ENCODE results near the gene PSMD12. TPM values are rescaled to one million over a fixed set of nuclear protein-coding genes. Genes with fewer than 3 reads are reported as not detected.

The PSMD12 gene
- 36.4 and 39.1 TPM in 2 replicates for total RNA-seq
- long read RNA-seq, full-length matches to known transcripts, result 155 of 168 reads
- long read RNA-seq, partial matches to known transcripts, result 6 of 168 reads
- long read RNA-seq, other reads (novel, unspliced or antisense), result 7 of 168 reads

GRCh38 chr17:67366193-67367157 lies at the start of gene PSMD12:
Gene PSMD12 (minus strand): TSS chr17:67366577. CDS start chr17:67366519, 58 bp downstream.
- peak within 1 kb of the TSS; percentile 92 for H3K4me3 Mint-ChIP-seq (ENCODE audit: unreplicated experiment)
- H3K36me3 Mint-ChIP-seq (ENCODE audit: unreplicated experiment), result peaks cover 5% of the 10 kb centered on the region
- peaks cover 39% of the 10 kb centered on the region for H3K4me1 Mint-ChIP-seq (ENCODE audit: unreplicated experiment)
- peak; percentile 97 for DNase-seq (ENCODE audit: extremely low spot score, unreplicated experiment)
- TF ChIP-seq CTCF (IDR thresholded peaks at IDR 0.05), result no peak
- no peaks in the 10 kb centered on the region for H3K27me3 Mint-ChIP-seq (ENCODE audit: unreplicated experiment)
- no peaks in the 10 kb centered on the region for H3K9me3 Mint-ChIP-seq (ENCODE audit: unreplicated experiment)
- H3K27ac Mint-ChIP-seq (ENCODE audit: unreplicated experiment), result peak within 1 kb of the TSS; percentile 93

- no peaks in the 10 kb centered on the region for H3K4me1 Mint-ChIP-seq (ENCODE audit: unreplicated experiment)
- H3K9me3 Mint-ChIP-seq (ENCODE audit: unreplicated experiment), result peaks cover 7% of the 10 kb centered on the region
- no peaks in the 10 kb centered on the region for H3K27me3 Mint-ChIP-seq (ENCODE audit: unreplicated experiment)
- no peak for TF ChIP-seq CTCF (IDR thresholded peaks at IDR 0.05)
- no peaks in the 10 kb centered on the region for H3K36me3 Mint-ChIP-seq (ENCODE audit: unreplicated experiment)
- no peak overlapping the region for H3K27ac Mint-ChIP-seq (ENCODE audit: unreplicated experiment)
- no peak for DNase-seq (ENCODE audit: extremely low spot score, unreplicated experiment)
- no peak overlapping the region for H3K4me3 Mint-ChIP-seq (ENCODE audit: unreplicated experiment)
These were observed 48.9 kb upstream of the PSMD12 start for GRCh38 chr17:67415291-67415690.

GRCh38 chr17:67414559-67414958 lies 48.2 kb upstream of the PSMD12 start:
- H3K4me1 Mint-ChIP-seq (ENCODE audit: unreplicated experiment), result no peaks in the 10 kb centered on the region
- no peaks in the 10 kb centered on the region for H3K36me3 Mint-ChIP-seq (ENCODE audit: unreplicated experiment)
- H3K4me3 Mint-ChIP-seq (ENCODE audit: unreplicated experiment), result no peak overlapping the region
- no peak for DNase-seq (ENCODE audit: extremely low spot score, unreplicated experiment)
- H3K9me3 Mint-ChIP-seq (ENCODE audit: unreplicated experiment), result peaks cover 7% of the 10 kb centered on the region
- no peak overlapping the region for H3K27ac Mint-ChIP-seq (ENCODE audit: unreplicated experiment)
- H3K27me3 Mint-ChIP-seq (ENCODE audit: unreplicated experiment), result no peaks in the 10 kb centered on the region
- no peak for TF ChIP-seq CTCF (IDR thresholded peaks at IDR 0.05)

GRCh38 chr17:67414130-67414529 lies 47.8 kb upstream of the PSMD12 start:
- Mint-ChIP-seq H3K27me3 (ENCODE audit: unreplicated experiment) (no peaks in the 10 kb centered on the region), H3K9me3 (ENCODE audit: unreplicated experiment) (peaks cover 7% of the 10 kb centered on the region), H3K4me3 (ENCODE audit: unreplicated experiment) (no peak overlapping the region), H3K36me3 (ENCODE audit: unreplicated experiment) (no peaks in the 10 kb centered on the region), H3K4me1 (ENCODE audit: unreplicated experiment) (no peaks in the 10 kb centered on the region), H3K27ac (ENCODE audit: unreplicated experiment) (no peak overlapping the region)
- DNase-seq (ENCODE audit: extremely low spot score, unreplicated experiment), result no peak
- TF ChIP-seq CTCF (IDR thresholded peaks at IDR 0.05), result no peak

- H3K9me3 Mint-ChIP-seq (ENCODE audit: unreplicated experiment), result peaks cover 7% of the 10 kb centered on the region
- H3K4me1 Mint-ChIP-seq (ENCODE audit: unreplicated experiment), result no peaks in the 10 kb centered on the region
- H3K27me3 Mint-ChIP-seq (ENCODE audit: unreplicated experiment), result no peaks in the 10 kb centered on the region
- no peaks in the 10 kb centered on the region for H3K36me3 Mint-ChIP-seq (ENCODE audit: unreplicated experiment)
- DNase-seq (ENCODE audit: extremely low spot score, unreplicated experiment), result no peak
- H3K4me3 Mint-ChIP-seq (ENCODE audit: unreplicated experiment), result no peak overlapping the region
- no peak for TF ChIP-seq CTCF (IDR thresholded peaks at IDR 0.05)
- no peak overlapping the region for H3K27ac Mint-ChIP-seq (ENCODE audit: unreplicated experiment)
These were observed 47.0 kb upstream of the PSMD12 start for GRCh38 chr17:67413388-67413787.

Data from osteocyte (in vitro differentiated cells).